Measurements from ENCODE around the gene HINFP. TPM values are rescaled to one million over a fixed set of nuclear protein-coding genes. Genes with fewer than 3 reads are reported as not detected.

The HINFP gene
- polyA plus RNA-seq, 4 donors, result 12.3 to 37.5 (median 19.3) TPM

- DNase-seq (no peak), FAIRE-seq (no peak)
- no peak overlapping the region for H3K27ac ChIP-seq (ENCODE audit: low read depth in 1 of 3, low read length in 2 of 3)
- no peaks in the 10 kb centered on the region for H3K9me3 ChIP-seq (ENCODE audit: control insufficient read depth in 2 of 2, insufficient read depth in 1 of 2, low read depth in 1 of 2, low read length in 1 of 2)
- H3K27me3 ChIP-seq (ENCODE audit: control insufficient read depth in 3 of 3, insufficient read depth in 3 of 3, low read length in 3 of 3), result peaks cover 3 to 74% (median 11%) of the 10 kb centered on the region in 3 donors
- H3K4me3 ChIP-seq (ENCODE audit: low read depth in 1 of 3, low read length in 3 of 3), result no peak overlapping the region
- 85 to 91% (median 88%) methylated on average over 4 of the region's 4 CpGs for WGBS, 3 donors
- H3K36me3 ChIP-seq (ENCODE audit: control insufficient read depth in 3 of 3, insufficient read depth in 2 of 3, low read depth in 1 of 3, low read length in 3 of 3), result no peaks in the 10 kb centered on the region
- H3K4me1 ChIP-seq (ENCODE audit: control insufficient read depth in 3 of 3, insufficient read depth in 2 of 3, low read depth in 1 of 3, low read length in 2 of 3), result peaks cover 0 to 5% (median 0%) of the 10 kb centered on the region in 3 donors
Observed at GRCh38 chr11:119152604-119153003, 31.2 kb downstream of the HINFP start.

GRCh38 chr11:119153049-119153818 lies 31.9 kb downstream of the HINFP start:
- no peak overlapping the region for H3K27ac ChIP-seq (ENCODE audit: low read depth in 1 of 3, low read length in 2 of 3)
- no peak overlapping the region for H3K4me3 ChIP-seq (ENCODE audit: low read depth in 1 of 3, low read length in 3 of 3)
- no peaks in the 10 kb centered on the region for H3K9me3 ChIP-seq (ENCODE audit: control insufficient read depth in 2 of 2, insufficient read depth in 1 of 2, low read depth in 1 of 2, low read length in 1 of 2)
- DNase-seq (no peak), FAIRE-seq (no peak)
- peaks cover 3 to 68% (median 5%) of the 10 kb centered on the region in 3 donors for H3K27me3 ChIP-seq (ENCODE audit: control insufficient read depth in 3 of 3, insufficient read depth in 3 of 3, low read length in 3 of 3)
- peaks cover 0 to 5% (median 0%) of the 10 kb centered on the region in 3 donors for H3K4me1 ChIP-seq (ENCODE audit: control insufficient read depth in 3 of 3, insufficient read depth in 2 of 3, low read depth in 1 of 3, low read length in 2 of 3)
- H3K36me3 ChIP-seq (ENCODE audit: control insufficient read depth in 3 of 3, insufficient read depth in 2 of 3, low read depth in 1 of 3, low read length in 3 of 3), result no peaks in the 10 kb centered on the region
- WGBS, 3 donors, result 72 to 75% (median 73%) methylated on average over 9 of the region's 9 CpGs

DNA sequence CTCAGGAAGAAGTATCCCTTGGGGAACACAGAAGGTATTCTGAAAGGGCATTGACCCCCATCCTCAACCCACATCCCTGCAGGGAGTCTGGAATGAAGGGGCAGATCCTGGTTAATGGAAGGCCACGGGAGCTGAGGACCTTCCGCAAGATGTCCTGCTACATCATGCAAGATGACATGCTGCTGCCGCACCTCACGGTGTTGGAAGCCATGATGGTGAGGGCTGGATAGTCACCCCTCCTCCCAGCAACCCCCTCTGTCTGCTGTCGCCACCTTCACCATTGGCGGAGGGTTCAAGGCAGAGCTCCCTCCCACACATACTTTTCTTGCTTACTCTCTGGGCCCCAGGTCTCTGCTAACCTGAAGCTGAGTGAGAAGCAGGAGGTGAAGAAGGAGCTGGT lies 32.8 kb downstream of the HINFP start:
- 91 to 92% (median 92%) methylated on average over 6 of the region's 6 CpGs for WGBS, 3 donors

GRCh38 chr11:119155733-119156492 lies 34.5 kb downstream of the HINFP start:
- FAIRE-seq (no peak), DNase-seq (no peak)
- H3K27me3 ChIP-seq (ENCODE audit: control insufficient read depth in 3 of 3, insufficient read depth in 3 of 3, low read length in 3 of 3), result peaks cover 0 to 44% (median 0%) of the 10 kb centered on the region in 3 donors
- H3K4me1 ChIP-seq (ENCODE audit: control insufficient read depth in 3 of 3, insufficient read depth in 2 of 3, low read depth in 1 of 3, low read length in 2 of 3), result no peaks in the 10 kb centered on the region
- no peaks in the 10 kb centered on the region for H3K36me3 ChIP-seq (ENCODE audit: control insufficient read depth in 3 of 3, insufficient read depth in 2 of 3, low read depth in 1 of 3, low read length in 3 of 3)
- WGBS, 3 donors, result 30 to 44% (median 39%) methylated on average over 8 of the region's 8 CpGs
- no peak overlapping the region for H3K4me3 ChIP-seq (ENCODE audit: low read depth in 1 of 3, low read length in 3 of 3)
- no peak overlapping the region for H3K27ac ChIP-seq (ENCODE audit: low read depth in 1 of 3, low read length in 2 of 3)
- no peaks in the 10 kb centered on the region for H3K9me3 ChIP-seq (ENCODE audit: control insufficient read depth in 2 of 2, insufficient read depth in 1 of 2, low read depth in 1 of 2, low read length in 1 of 2)

More for the DNA sequence above, 32.8 kb downstream of the HINFP start:
- no peak overlapping the region for H3K4me3 ChIP-seq (ENCODE audit: low read depth in 1 of 3, low read length in 3 of 3)
- no peak for FAIRE-seq
- H3K27ac ChIP-seq (ENCODE audit: low read depth in 1 of 3, low read length in 2 of 3), result no peak overlapping the region
- peaks cover 0 to 5% (median 0%) of the 10 kb centered on the region in 3 donors for H3K4me1 ChIP-seq (ENCODE audit: control insufficient read depth in 3 of 3, insufficient read depth in 2 of 3, low read depth in 1 of 3, low read length in 2 of 3)
- H3K36me3 ChIP-seq (ENCODE audit: control insufficient read depth in 3 of 3, insufficient read depth in 2 of 3, low read depth in 1 of 3, low read length in 3 of 3), result no peaks in the 10 kb centered on the region
- peaks cover 0 to 60% (median 3%) of the 10 kb centered on the region in 3 donors for H3K27me3 ChIP-seq (ENCODE audit: control insufficient read depth in 3 of 3, insufficient read depth in 3 of 3, low read length in 3 of 3)
- no peak for DNase-seq
- H3K9me3 ChIP-seq (ENCODE audit: control insufficient read depth in 2 of 2, insufficient read depth in 1 of 2, low read depth in 1 of 2, low read length in 1 of 2), result no peaks in the 10 kb centered on the region

GRCh38 chr11:119156496-119156895 lies 35.1 kb downstream of the HINFP start:
- H3K4me3 ChIP-seq (ENCODE audit: low read depth in 1 of 3, low read length in 3 of 3), result no peak overlapping the region
- H3K27ac ChIP-seq (ENCODE audit: low read depth in 1 of 3, low read length in 2 of 3), result no peak overlapping the region
- peaks cover 0 to 39% (median 0%) of the 10 kb centered on the region in 3 donors for H3K27me3 ChIP-seq (ENCODE audit: control insufficient read depth in 3 of 3, insufficient read depth in 3 of 3, low read length in 3 of 3)
- WGBS, 3 donors, result 68 to 86% (median 77%) methylated on average over 10 of the region's 10 CpGs
- FAIRE-seq, result no peak
- no peak for DNase-seq
- no peaks in the 10 kb centered on the region for H3K4me1 ChIP-seq (ENCODE audit: control insufficient read depth in 3 of 3, insufficient read depth in 2 of 3, low read depth in 1 of 3, low read length in 2 of 3)
- no peaks in the 10 kb centered on the region for H3K9me3 ChIP-seq (ENCODE audit: control insufficient read depth in 2 of 2, insufficient read depth in 1 of 2, low read depth in 1 of 2, low read length in 1 of 2)
- no peaks in the 10 kb centered on the region for H3K36me3 ChIP-seq (ENCODE audit: control insufficient read depth in 3 of 3, insufficient read depth in 2 of 3, low read depth in 1 of 3, low read length in 3 of 3)

DNA sequence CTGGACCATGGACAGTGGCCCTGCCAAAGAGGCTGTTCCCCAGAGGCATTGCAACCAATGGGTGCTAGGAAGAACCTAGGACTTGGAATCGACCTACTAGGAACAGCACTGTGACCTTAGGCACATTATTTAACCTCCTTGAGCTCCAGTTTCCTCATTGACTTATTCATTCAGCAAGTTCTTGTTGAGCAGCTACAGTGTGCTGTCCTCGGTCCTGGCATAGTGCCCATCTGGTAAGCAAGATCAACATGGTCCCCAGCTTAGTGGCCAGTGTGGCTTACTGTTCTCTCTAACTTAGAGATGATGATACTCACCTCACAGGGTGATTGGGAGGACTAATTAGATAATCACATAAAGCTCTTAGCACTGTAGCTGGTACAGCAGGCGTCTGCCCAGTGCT lies 35.7 kb downstream of the HINFP start:
- no peaks in the 10 kb centered on the region for H3K9me3 ChIP-seq (ENCODE audit: control insufficient read depth in 2 of 2, insufficient read depth in 1 of 2, low read depth in 1 of 2, low read length in 1 of 2)

DNA sequence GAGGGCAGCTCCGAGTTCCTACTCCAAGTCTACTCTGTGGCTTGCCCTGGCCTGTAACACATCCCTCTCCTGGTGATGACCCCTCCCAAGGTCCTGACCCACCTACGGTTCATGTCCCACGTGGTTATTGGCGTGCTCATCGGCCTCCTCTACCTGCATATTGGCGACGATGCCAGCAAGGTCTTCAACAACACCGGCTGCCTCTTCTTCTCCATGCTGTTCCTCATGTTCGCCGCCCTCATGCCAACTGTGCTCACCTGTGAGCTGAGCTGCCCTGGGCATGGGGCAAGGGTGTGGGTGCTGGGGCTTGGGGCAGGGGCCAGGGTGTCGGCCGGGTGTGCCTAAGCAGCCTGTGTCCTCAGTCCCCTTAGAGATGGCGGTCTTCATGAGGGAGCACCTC lies 37.1 kb downstream of the HINFP start:
- Histone ChIP-seq H3K27ac (ENCODE audit: low read depth in 1 of 3, low read length in 2 of 3) (no peak overlapping the region), H3K27me3 (ENCODE audit: control insufficient read depth in 3 of 3, insufficient read depth in 3 of 3, low read length in 3 of 3) (peaks cover 0 to 25% (median 0%) of the 10 kb centered on the region in 3 donors), H3K4me3 (ENCODE audit: low read depth in 1 of 3, low read length in 3 of 3) (no peak overlapping the region), H3K9me3 (ENCODE audit: control insufficient read depth in 2 of 2, insufficient read depth in 1 of 2, low read depth in 1 of 2, low read length in 1 of 2) (no peaks in the 10 kb centered on the region), H3K4me1 (ENCODE audit: control insufficient read depth in 3 of 3, insufficient read depth in 2 of 3, low read depth in 1 of 3, low read length in 2 of 3) (no peaks in the 10 kb centered on the region), H3K36me3 (ENCODE audit: control insufficient read depth in 3 of 3, insufficient read depth in 2 of 3, low read depth in 1 of 3, low read length in 3 of 3) (no peaks in the 10 kb centered on the region)
- FAIRE-seq (no peak), DNase-seq (no peak)
- WGBS, 3 donors, result 85 to 93% (median 92%) methylated on average over 13 of the region's 13 CpGs

More for the DNA sequence above, 35.7 kb downstream of the HINFP start:
- DNase-seq, result peak in 1 of 2 donors; percentile 25
- H3K4me3 ChIP-seq (ENCODE audit: low read depth in 1 of 3, low read length in 3 of 3), result no peak overlapping the region
- H3K27me3 ChIP-seq (ENCODE audit: control insufficient read depth in 3 of 3, insufficient read depth in 3 of 3, low read length in 3 of 3), result peaks cover 0 to 33% (median 0%) of the 10 kb centered on the region in 3 donors
- H3K4me1 ChIP-seq (ENCODE audit: control insufficient read depth in 3 of 3, insufficient read depth in 2 of 3, low read depth in 1 of 3, low read length in 2 of 3), result no peaks in the 10 kb centered on the region
- no peaks in the 10 kb centered on the region for H3K36me3 ChIP-seq (ENCODE audit: control insufficient read depth in 3 of 3, insufficient read depth in 2 of 3, low read depth in 1 of 3, low read length in 3 of 3)
- H3K27ac ChIP-seq (ENCODE audit: low read depth in 1 of 3, low read length in 2 of 3), result no peak overlapping the region
- WGBS, 3 donors, result 28 to 52% (median 33%) methylated on average over 3 of the region's 3 CpGs
- no peak for FAIRE-seq

GRCh38 chr11:119160151-119160550 lies 38.8 kb downstream of the HINFP start:
- peaks cover 0 to 13% (median 0%) of the 10 kb centered on the region in 3 donors for H3K27me3 ChIP-seq (ENCODE audit: control insufficient read depth in 3 of 3, insufficient read depth in 3 of 3, low read length in 3 of 3)
- WGBS, 3 donors, result 92 to 95% (median 94%) methylated on average over 9 of the region's 9 CpGs
- no peak for DNase-seq
- H3K36me3 ChIP-seq (ENCODE audit: control insufficient read depth in 3 of 3, insufficient read depth in 2 of 3, low read depth in 1 of 3, low read length in 3 of 3), result no peaks in the 10 kb centered on the region
- no peak overlapping the region for H3K27ac ChIP-seq (ENCODE audit: low read depth in 1 of 3, low read length in 2 of 3)
- no peak for FAIRE-seq
- H3K9me3 ChIP-seq (ENCODE audit: control insufficient read depth in 2 of 2, insufficient read depth in 1 of 2, low read depth in 1 of 2, low read length in 1 of 2), result no peaks in the 10 kb centered on the region
- no peak overlapping the region for H3K4me3 ChIP-seq (ENCODE audit: low read depth in 1 of 3, low read length in 3 of 3)
- H3K4me1 ChIP-seq (ENCODE audit: control insufficient read depth in 3 of 3, insufficient read depth in 2 of 3, low read depth in 1 of 3, low read length in 2 of 3), result no peaks in the 10 kb centered on the region

All from small intestine (tissue), 7 donors.